GM21526 (cell line): ENCODE measurements around the gene PCDH1.

Source experiments
- ATAC-seq: cut with Tn5 transposase; IDR thresholded peaks from one replicate; pipeline ENCODE4 v1.9.1; 2021; ENCODE audit warnings: moderate library complexity; ENCODE audit not compliant: unreplicated experiment, low FRiP score

Gene PCDH1

DNA sequence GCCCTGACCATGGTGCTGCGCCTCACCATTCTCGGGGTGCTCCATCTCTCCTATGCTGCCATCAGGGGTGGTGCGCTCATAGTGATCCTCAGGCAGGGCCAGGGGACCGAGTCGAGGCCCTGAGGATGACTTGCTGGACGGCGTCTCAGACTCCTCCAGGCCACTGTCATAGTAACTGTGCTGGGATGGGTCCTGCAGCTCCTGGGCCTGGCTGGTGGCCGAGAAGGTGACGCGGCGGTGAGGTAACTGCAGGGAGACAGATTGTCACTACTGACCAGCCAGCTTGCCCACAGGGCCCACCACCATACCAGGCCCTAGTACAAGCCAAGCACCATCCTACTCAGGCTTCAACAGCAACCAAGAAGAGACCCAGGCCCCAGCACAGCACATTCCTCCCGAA lies 21.0 kb downstream of the PCDH1 start:
- no peak for ATAC-seq

DNA sequence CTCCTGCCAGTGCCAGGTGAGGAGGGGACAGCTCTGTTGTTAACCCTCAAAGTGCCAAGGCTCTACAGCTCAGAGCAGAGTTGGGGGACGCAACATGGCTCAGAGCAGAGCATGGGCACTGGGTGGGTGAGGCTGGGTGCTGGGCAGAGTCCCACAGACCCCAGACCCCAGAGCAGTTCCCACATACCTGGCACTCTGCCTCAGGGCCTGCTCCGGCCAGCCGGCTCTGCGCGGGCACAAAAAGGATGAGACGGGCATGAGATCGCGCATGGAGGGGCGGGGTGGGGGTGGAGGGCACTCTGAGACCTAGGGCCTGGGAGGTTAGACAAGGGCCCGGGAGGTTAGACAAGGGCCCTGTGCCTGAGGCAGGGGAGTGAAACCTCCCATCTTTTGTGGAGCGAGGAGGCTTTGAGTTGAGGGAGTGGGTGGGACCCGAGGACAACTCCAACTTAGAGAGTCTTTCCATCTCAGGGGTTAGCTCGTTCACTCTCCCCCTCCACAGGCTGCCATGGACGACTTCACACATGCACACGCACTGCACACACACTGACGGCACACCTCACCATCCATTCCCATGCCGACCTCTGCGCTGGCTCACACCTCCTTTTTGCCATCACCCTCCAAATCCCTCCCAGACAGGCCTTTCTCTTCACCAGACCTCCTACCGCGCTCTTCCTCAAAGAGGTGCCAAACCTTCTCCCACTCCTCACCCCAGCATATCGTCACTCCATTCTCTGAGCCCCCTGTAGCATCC lies 22.0 kb downstream of the PCDH1 start:
- ATAC-seq, result no peak

GRCh38 chr5:141855265-141856036 lies 22.8 kb downstream of the PCDH1 start:
- no peak for ATAC-seq

GRCh38 chr5:141853895-141854626 lies 24.1 kb downstream of the PCDH1 start:
- no peak for ATAC-seq

DNA sequence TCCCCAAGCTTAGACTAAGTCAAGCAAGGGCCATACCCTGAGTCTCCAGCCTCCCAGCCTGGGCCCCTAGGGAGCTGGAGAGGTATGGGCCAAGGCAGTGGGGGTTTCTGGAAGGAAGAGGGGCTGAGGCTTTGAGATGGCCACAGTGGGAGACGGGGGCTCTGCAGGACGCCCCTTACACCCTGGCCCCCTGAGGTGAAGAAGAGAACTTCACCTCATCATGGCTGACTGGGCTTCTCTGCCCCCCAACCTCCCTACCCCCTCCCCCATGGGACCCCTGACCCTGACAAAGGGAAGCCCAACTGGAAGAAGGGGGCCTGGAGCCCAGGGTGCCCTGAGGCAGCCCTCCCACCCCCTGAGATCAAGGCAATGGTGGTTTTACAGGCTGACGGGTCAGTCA lies 25.8 kb downstream of the PCDH1 start:
- ATAC-seq, result no peak

- ATAC-seq, result no peak
These were observed 26.9 kb downstream of the PCDH1 start for GRCh38 chr5:141851195-141851874.

DNA sequence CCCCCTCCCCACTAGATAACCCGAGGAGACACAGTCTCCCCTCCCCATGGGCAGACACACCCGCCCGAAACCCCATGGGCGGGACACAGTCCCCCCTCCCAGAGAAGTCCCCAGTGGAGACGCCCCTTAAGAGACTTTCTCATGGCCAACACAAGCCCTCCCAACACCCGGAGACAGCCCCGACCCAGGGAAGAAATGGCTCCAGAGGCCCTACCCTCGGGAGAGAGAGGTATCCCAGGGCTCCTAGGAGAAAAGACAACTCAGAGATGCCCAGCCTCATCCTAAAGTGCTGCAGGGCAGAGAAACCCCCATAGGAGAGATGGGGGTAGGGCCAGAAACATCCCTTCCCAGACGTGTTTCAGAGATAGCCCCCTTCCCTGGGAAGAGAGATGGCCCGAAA lies 27.4 kb downstream of the PCDH1 start:
- ATAC-seq, result no peak

- no peak for ATAC-seq
These were observed 27.9 kb downstream of the PCDH1 start for GRCh38 chr5:141850244-141850768.

- peak; percentile 77 for ATAC-seq
These were observed 28.6 kb downstream of the PCDH1 start for GRCh38 chr5:141849415-141850243.

- ATAC-seq, result no peak
These were observed 29.3 kb downstream of the PCDH1 start for GRCh38 chr5:141848744-141849414.

- no peak for ATAC-seq
These were observed 32.2 kb downstream of the PCDH1 start for GRCh38 chr5:141846031-141846430.

DNA sequence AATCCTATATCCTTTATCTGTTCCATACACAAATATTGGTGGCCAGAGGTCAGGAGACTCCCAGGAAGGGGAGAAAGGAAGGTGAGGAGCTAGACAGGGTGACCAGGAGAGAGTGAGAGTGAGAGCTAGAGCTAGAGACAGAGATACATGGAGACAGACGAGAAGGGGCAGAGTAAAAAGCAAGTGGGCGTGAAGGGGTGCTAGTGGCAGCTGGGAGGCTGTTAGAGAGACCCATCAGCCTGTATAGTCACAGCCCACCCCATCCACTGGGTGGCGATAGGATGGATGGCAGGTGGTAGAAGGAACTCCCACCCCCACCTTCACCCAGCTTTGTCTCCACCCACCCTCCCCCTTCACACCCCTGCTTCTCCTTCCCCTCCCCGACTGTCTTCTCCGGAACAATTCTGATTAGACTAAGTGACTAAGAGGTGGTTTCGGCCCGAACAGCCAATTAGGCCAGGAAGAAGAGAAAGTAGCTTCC lies 32.8 kb downstream of the PCDH1 start:
- ATAC-seq, result no peak

- no peak for ATAC-seq
These were observed 33.7 kb downstream of the PCDH1 start for GRCh38 chr5:141844414-141845097.

DNA sequence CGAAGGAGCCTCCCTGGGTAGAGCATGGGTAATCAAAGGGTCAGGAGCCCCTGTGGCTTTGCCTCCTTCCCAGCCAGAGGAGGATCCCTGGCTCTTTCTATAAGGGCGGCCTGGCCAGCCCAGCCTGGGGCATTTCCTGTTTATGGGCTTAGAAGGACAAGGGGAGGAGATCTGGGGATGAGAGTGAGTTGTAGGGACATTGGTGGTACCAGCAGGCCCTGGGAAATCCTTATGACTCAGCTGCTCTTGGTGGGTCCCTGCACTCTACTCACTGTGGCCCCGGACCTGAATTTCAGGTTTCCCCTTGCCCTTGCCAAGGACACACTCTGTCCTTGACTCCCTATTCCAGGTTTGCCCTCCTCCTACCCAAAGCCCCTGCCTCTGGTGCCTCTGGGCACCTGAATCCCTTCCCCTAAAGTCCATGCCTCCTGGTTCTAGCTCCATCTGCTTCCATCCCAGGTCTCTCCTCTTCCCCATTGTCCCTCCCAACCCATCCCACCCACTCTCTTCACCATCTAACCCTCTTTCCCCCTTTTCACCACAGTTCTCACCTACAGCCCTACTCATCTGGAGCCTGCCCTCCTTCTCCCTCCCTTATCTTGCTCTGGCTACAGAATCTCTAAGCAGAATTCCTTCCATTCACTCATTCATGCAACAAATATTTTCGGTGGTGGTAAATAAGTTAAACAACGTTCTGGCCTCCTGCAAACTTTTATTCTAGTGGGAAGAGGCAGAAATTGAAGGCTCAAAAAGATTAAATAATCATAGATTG lies 34.9 kb downstream of the PCDH1 start:
- ATAC-seq, result no peak

DNA sequence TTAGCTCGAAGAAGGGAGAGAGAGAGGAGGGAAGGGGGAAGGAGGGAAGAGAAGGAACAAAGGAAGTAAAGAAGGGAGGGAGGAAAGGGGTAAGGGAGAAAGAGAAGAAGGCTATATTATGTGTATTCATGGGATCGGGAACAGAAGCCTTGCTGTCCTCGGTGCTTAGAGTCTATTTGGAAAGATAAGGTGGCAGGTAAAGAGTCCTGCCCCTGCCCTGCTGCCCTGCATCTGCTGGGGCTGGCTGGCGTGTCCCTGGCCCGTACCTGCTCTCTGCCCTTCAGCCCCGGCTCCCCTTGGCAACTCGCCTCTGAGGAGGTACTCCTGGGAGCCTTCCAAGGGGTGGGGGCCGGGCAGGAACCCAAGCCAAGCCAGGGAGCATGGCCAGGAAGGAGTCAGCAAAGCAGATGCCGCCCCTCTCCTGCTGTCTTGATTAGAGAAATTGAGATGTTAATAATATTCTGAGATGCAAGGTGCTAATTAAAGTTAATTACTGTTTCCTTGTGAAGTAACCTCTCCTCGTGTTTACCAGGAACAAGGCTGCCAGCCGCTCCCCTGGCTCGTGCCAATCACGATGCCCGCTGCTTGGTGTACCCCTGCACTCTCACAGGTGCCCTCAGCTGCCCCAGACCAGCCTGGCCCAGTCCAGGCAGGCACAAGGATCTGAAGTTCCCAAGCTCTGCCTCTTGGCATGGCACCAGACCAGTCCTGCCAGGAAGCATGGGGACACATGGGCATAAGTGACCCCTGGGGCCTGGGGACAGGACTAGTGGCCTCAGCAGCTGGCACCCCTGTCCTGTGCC lies 36.6 kb downstream of the PCDH1 start:
- ATAC-seq, result no peak

DNA sequence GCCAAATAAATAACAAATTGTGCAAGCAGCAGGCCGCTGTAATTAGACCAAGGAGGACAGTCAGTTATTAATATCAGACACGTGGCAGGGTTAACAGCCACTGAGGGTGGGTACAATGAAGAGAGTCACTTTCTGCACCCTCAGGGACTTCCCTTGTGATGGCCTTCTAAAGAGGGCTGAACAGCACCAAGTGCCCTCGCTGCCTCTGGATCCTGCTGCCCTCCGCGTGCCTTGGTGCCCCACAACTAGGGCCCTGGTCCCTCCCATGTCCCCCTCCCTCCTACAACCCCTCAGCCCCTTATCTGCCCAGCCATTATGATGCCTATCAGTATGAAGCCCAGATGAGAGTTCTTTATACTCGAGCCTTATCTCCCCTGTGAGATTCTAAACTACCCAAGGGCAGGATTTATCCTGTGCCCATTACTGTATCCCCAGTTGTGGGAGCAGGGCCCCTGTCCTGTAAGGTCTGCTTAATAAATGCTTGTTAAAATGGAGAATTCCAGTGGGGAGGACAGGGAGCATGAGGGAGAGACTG lies 37.3 kb downstream of the PCDH1 start:
- ATAC-seq, result no peak
